HepG2 (cell line): ENCODE measurements around the gene MLXIPL. TPM values are rescaled to one million over a fixed set of nuclear protein-coding genes. Genes with fewer than 3 reads are reported as not detected.
A peak's percentile ranks its signal among the peaks of the same experiment; 100 is the strongest.

ENCODE experiments used
- ATAC-seq: fragments of 200-7000 bp; cut with Tn5 transposase; 3 replicates; pipeline ENCODE4 v1.9.1; 2020; ENCODE audit warnings: mild to moderate bottlenecking, moderate library complexity
- BruUV-seq: library from RNA; stranded (reverse); fragments of 400-500 nt; replicated peaks from 2 replicates; lab custom pipeline; 2021; lab: Mats Ljungman, UMichigan
- CTCF ChIA-PET: fragments of 300-600 bp; formaldehyde crosslinking; extraction: SDS; loops from one replicate; lab custom pipeline; 2021; ENCODE audit warnings: low total read pairs, inconsistent platforms, low intra/inter-chr PET ratio; lab: Yijun Ruan, JAX
- POLR2A ChIA-PET: fragments of 350-600 bp; sonication (Branson Sonifier 250); formaldehyde crosslinking; loops from one replicate; lab custom pipeline; 2020; ENCODE audit warnings: antibody characterized with exemption, inconsistent platforms; lab: Yijun Ruan, JAX
- DNase-seq: peaks from one replicate; pipeline ENCODE4 v3.0.0-alpha.2; 2015; ENCODE audit warnings: low spot score
- FAIRE-seq: peaks from 3 replicates; lab custom pipeline; 2011; peaks lifted over from hg19 to GRCh38; lab: Jason Lieb, UNC
- H2AFZ ChIP-seq: one replicate; pipeline ENCODE4 v1.6.1; 2011; ENCODE audit warnings: low read length, inconsistent platforms
- H3K27ac ChIP-seq: fragments of 300-600 bp; 3 replicates; pipeline ENCODE4 v1.8.0; 2011; ENCODE audit warnings: mixed run types, mild to moderate bottlenecking, mixed read lengths, low read length, inconsistent platforms; ENCODE audit not compliant: insufficient read depth; ENCODE audit errors: extremely low read length
- H3K27me3 ChIP-seq, 2 experiments: fragments of 200-600 bp in 1 of 2; 2 replicates in 1 of 2; 3 replicates in 1 of 2; pipeline versions ENCODE4 v1.6.0 to v1.8.0; 2011; ENCODE audit warnings: low read length in 2 of 2, mild to moderate bottlenecking in 2 of 2, moderate library complexity in 2 of 2, inconsistent platforms in 1 of 2; ENCODE audit not compliant: insufficient read depth in 2 of 2, control insufficient read depth in 1 of 2
- H3K36me3 ChIP-seq, 2 experiments: fragments of 200-600 bp in 1 of 2; replicated peaks in 1 of 2; 2 replicates in 1 of 2; 3 replicates in 1 of 2; pipeline versions ENCODE4 v1.5.1 to v1.8.0; 2011; ENCODE audit warnings: low read length in 2 of 2, inconsistent platforms in 1 of 2; ENCODE audit not compliant: insufficient read depth in 2 of 2, control insufficient read depth in 1 of 2
- H3K4me1 ChIP-seq: 2 replicates; pipeline ENCODE4 v1.5.1; 2012; ENCODE audit warnings: low read length, inconsistent platforms; ENCODE audit not compliant: insufficient read depth
- H3K4me2 ChIP-seq: 2 replicates; pipeline ENCODE4 v1.6.0; 2011; ENCODE audit warnings: low read depth, low read length, inconsistent platforms
- H3K4me3 ChIP-seq, 3 experiments: fragments of 200-600 bp in 1 of 3; sonication (generic), shearing (Covaris generic) in 1 of 3; replicated peaks in 1 of 3; 2 replicates each; pipeline ENCODE4 v1.5.1; 2011 to 2016; ENCODE audit warnings: low read length in 3 of 3, inconsistent platforms in 2 of 3, low read depth in 2 of 3, mild to moderate bottlenecking in 2 of 3, control low read depth in 1 of 3, mixed read lengths in 1 of 3; ENCODE audit not compliant: insufficient read depth in 1 of 3
- H3K79me2 ChIP-seq: one replicate; pipeline ENCODE4 v1.6.1; 2011; ENCODE audit warnings: low read length, inconsistent platforms; ENCODE audit not compliant: insufficient read depth
- H3K9ac ChIP-seq: 2 replicates; pipeline ENCODE4 v1.6.0; 2011; ENCODE audit warnings: mild to moderate bottlenecking, low read depth, low read length, inconsistent platforms; ENCODE audit not compliant: insufficient read depth
- H3K9me3 ChIP-seq: 2 replicates; pipeline ENCODE4 v1.5.1; 2012; ENCODE audit warnings: mild to moderate bottlenecking, low read length
- H4K20me1 ChIP-seq: 2 replicates; pipeline ENCODE4 v1.6.0; 2011; ENCODE audit warnings: inconsistent platforms, mild to moderate bottlenecking, low read length, moderate library complexity; ENCODE audit not compliant: insufficient read depth
- AGO2 ChIP-seq: fragments of 200-400 bp; formaldehyde crosslinking; optimal IDR thresholded peaks from 2 replicates; pipeline ENCODE3; 2017; ENCODE audit warnings: mild to moderate bottlenecking, low read depth, low read length, moderate library complexity
- GATAD1 ChIP-seq: IDR thresholded peaks from 2 replicates; pipeline ENCODE4 v1.6.1; 2016; ENCODE audit warnings: missing genetic modification reagents, missing compliant biosample characterization
- GPBP1L1 ChIP-seq: sonication (generic); formaldehyde crosslinking; IDR thresholded peaks from 2 replicates; pipeline ENCODE4 v1.5.0; 2020; ENCODE audit warnings: mild to moderate bottlenecking, missing genetic modification reagents
- KLF11 ChIP-seq: IDR thresholded peaks from 2 replicates; pipeline ENCODE4 v1.6.1; 2016; ENCODE audit warnings: missing compliant biosample characterization
- PHF20 ChIP-seq: sonication (generic); formaldehyde crosslinking; IDR thresholded peaks from 2 replicates; pipeline ENCODE4 v1.5.0; 2020; ENCODE audit warnings: mild to moderate bottlenecking, missing genetic modification reagents
- RBM22 ChIP-seq: fragments of 200-400 bp; formaldehyde crosslinking; optimal IDR thresholded peaks from 2 replicates; pipeline ENCODE3; 2017; ENCODE audit warnings: mild to moderate bottlenecking, low read length, moderate library complexity
- RFX3 ChIP-seq: IDR thresholded peaks from 2 replicates; pipeline ENCODE4 v1.6.1; 2016; ENCODE audit warnings: missing biosample characterization, missing genetic modification reagents
- SKIL ChIP-seq: sonication (generic); formaldehyde crosslinking; IDR thresholded peaks from 2 replicates; pipeline ENCODE4 v1.8.0; 2022; ENCODE audit warnings: missing genetic modification reagents, mild to moderate bottlenecking, moderate library complexity, borderline replicate concordance
- SSRP1 ChIP-seq: IDR thresholded peaks from 2 replicates; pipeline ENCODE4 v1.6.1; 2016; ENCODE audit warnings: control low read depth
- STAT6 ChIP-seq: sonication (generic); formaldehyde crosslinking; IDR thresholded peaks from 2 replicates; pipeline ENCODE4 v1.4.0; 2020; ENCODE audit warnings: missing genetic modification reagents, mild to moderate bottlenecking, borderline replicate concordance
- TFE3 ChIP-seq: IDR thresholded peaks from 2 replicates; pipeline ENCODE4 v1.6.1; 2016
- ZNF329 ChIP-seq: sonication (generic); formaldehyde crosslinking; IDR thresholded peaks from 2 replicates; pipeline ENCODE4 v1.9.0; 2021; ENCODE audit warnings: low read depth, mild to moderate bottlenecking, missing genetic modification reagents
- ZNF337 ChIP-seq: sonication (generic); formaldehyde crosslinking; IDR thresholded peaks from 2 replicates; pipeline ENCODE4 v1.5.1; 2020; ENCODE audit warnings: missing genetic modification reagents, low read depth, mild to moderate bottlenecking, borderline replicate concordance
- ZNF782 ChIP-seq: sonication (generic); formaldehyde crosslinking; IDR thresholded peaks from 2 replicates; pipeline ENCODE4 v1.4.0; 2020; ENCODE audit warnings: missing genetic modification reagents, mild to moderate bottlenecking, borderline replicate concordance
- WGBS: methylation state at CpG from one replicate; pipeline ENCODE4 v1.1.6; 2017; ENCODE audit warnings: low lambda C conversion rate; 5-methylcytosine and 5-hydroxymethylcytosine counted together
- in situ Hi-C: cut with HindIII; loops from 2 replicates; pipeline ENCODE4 v1.10.0; 2017; ENCODE audit warnings: low pct_unique_long_range_greater_than_20kb; ENCODE audit not compliant: extremely low pct_ligation_motif_present
- intact Hi-C: fragments of 100-400 bp; cut with micrococcal nuclease; formaldehyde crosslinking; loops from one replicate; pipeline ENCODE4 v1.10.0; 2022; ENCODE audit not compliant: unreplicated experiment
- polyA plus RNA-seq, 8 experiments: library from polyadenylated mRNA; depleted of rRNA in 3 of 8; stranded (reverse) in 7 of 8; unstranded in 1 of 8; fragments of >200 nt; fragmentation: Illumina TruSeq in 4 of 8; extraction: Trizol in 4 of 8; gene quantifications; 2 replicates each; pipeline versions ENCODE4 v1.2.1 to v1.2.3, GENCODE V29; 2011 to 2016; ENCODE audit warnings: low read depth in 4 of 8, missing spikeins in 1 of 8, mixed read lengths in 1 of 8; ENCODE audit not compliant: insufficient read depth in 1 of 8
- total RNA-seq, 5 experiments: library from RNA; depleted of rRNA; stranded (reverse); fragments of >200 nt; fragmentation: Illumina TruSeq; extraction: Trizol; gene quantifications; 2 replicates each; pipeline ENCODE4 v1.2.3, GENCODE V29; 2016; ENCODE audit warnings: low read depth in 1 of 5

MLXIPL gene
- total and polyA plus RNA-seq, 2 of the 13 experiments (the other 11 are each of a cell fraction or from before 2014, with no cell fraction given), result 51.6 to 60.1 TPM

GRCh38 chr7:73605601-73606220, 18.6 kb downstream of the MLXIPL start:
- POLR2A ChIA-PET, result interaction anchor here (0.7 to 19.7 kb wide), 6 partner anchors 13 to 137 kb away, joined by 3 to 416 read pairs (median 4); partner anchors contain the start of gene MLXIPL
- Histone ChIP-seq H3K79me2 (peaks cover 5% of the 10 kb centered on the region), H3K4me1 (peaks cover 28% of the 10 kb centered on the region), H3K9ac (no peak overlapping the region), H3K4me3 (no peak overlapping the region), H3K27me3 (no peaks in the 10 kb centered on the region), H3K27ac (no peak overlapping the region), H3K9me3 (no peaks in the 10 kb centered on the region), H4K20me1 (peaks cover 24% of the 10 kb centered on the region), H3K36me3 (peaks cover 8 to 27% of the 10 kb centered on the region in 2 experiments), H2AFZ (no peak overlapping the region), H3K4me2 (no peak overlapping the region)
- no peak for FAIRE-seq
- in situ Hi-C loops (loop anchor here (5.0 kb wide), 1 partner anchor 112 kb away; the partner anchor contains the start of gene STX1A), intact Hi-C loops (no loop called here)
- BruUV-seq, result no TSS peak
- no peak for DNase-seq
- 96% methylated on average over 13 of the region's 23 CpGs for WGBS
- no peak for ATAC-seq
- CTCF ChIA-PET, result interaction anchor here (0.9 to 1.7 kb wide), 2 partner anchors 95 to 128 kb away, joined by 3 to 4 read pairs; no protein-coding TSS in a partner anchor
- TF ChIP-seq RBM22, result peak; percentile 94
- no peak for TF ChIP-seq GATAD1 (CRISPR knock-in tag)
- no peak for TF ChIP-seq ZNF337 (CRISPR knock-in tag)
- TF ChIP-seq ZNF329 (CRISPR knock-in tag), result peak; percentile 94; the same call in 1 of the 2 replicates
- peak; percentile 99 for TF ChIP-seq AGO2
- TF ChIP-seq SKIL (CRISPR knock-in tag), result no peak
- no peak for TF ChIP-seq KLF11 (CRISPR knock-in tag)
- TF ChIP-seq SSRP1 (CRISPR knock-in tag), result peak; percentile 26; the same call in 1 of the 2 replicates
- TF ChIP-seq RFX3 (CRISPR knock-in tag), result no peak
- TF ChIP-seq GPBP1L1 (CRISPR knock-in tag), result no peak
- TF ChIP-seq TFE3, result no peak
- no peak for TF ChIP-seq PHF20 (CRISPR knock-in tag)
- no peak for TF ChIP-seq STAT6 (CRISPR knock-in tag)
- TF ChIP-seq ZNF782, result no peak
